Measurements from ENCODE around the gene SLC25A11. TPM values are rescaled to one million over a fixed set of nuclear protein-coding genes. Genes with fewer than 3 reads are reported as not detected.

Gene SLC25A11
- total RNA-seq, 4 donors from 2014 or later: 28.7 to 58.9 (median 46.8) TPM

DNA sequence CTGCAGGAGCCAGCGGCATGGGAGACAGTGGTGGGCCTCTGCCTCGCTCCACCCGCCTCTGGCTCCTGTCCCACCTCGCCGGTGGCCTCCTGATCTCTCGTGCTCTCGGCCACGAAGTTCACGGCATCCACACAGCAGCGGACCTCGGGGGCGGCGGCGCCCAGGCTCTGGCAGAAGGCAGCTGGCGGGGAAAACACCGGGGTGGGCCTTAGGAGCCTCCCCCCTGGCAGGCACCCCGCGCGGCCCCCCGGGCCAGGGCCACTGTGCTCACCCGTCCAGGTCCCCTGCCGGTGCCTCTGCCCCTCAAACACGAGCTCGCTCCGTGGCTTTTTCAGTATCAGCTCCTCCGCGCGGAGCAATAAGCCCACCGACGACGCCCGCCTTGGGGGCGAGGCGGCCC, 40.9 kb downstream of the SLC25A11 start:
- TF ChIP-seq POLR2A (IDR thresholded peaks at IDR 0.05): no peak
- no peak for TF ChIP-seq EP300 (IDR thresholded peaks at IDR 0.05)
- TF ChIP-seq, protein P1, sequence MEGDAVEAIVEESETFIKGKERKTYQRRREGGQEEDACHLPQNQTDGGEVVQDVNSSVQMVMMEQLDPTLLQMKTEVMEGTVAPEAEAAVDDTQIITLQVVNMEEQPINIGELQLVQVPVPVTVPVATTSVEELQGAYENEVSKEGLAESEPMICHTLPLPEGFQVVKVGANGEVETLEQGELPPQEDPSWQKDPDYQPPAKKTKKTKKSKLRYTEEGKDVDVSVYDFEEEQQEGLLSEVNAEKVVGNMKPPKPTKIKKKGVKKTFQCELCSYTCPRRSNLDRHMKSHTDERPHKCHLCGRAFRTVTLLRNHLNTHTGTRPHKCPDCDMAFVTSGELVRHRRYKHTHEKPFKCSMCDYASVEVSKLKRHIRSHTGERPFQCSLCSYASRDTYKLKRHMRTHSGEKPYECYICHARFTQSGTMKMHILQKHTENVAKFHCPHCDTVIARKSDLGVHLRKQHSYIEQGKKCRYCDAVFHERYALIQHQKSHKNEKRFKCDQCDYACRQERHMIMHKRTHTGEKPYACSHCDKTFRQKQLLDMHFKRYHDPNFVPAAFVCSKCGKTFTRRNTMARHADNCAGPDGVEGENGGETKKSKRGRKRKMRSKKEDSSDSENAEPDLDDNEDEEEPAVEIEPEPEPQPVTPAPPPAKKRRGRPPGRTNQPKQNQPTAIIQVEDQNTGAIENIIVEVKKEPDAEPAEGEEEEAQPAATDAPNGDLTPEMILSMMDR (IDR thresholded peaks at IDR 0.05): no peak
- Histone ChIP-seq H3K27me3 (peaks cover 39% of the 10 kb centered on the region), H3K4me1 (peaks cover 0 to 37% (median 11%) of the 10 kb centered on the region in 3 donors), H3K4me3 (peak overlapping the region; percentile 11 to 55), H3K27ac (peak overlapping the region in 1 of 4 donors; percentile 24), H3K36me3 (peaks cover 0 to 38% of the 10 kb centered on the region in 2 donors), H3K9me3 (no peaks in the 10 kb centered on the region)
- WGBS, 2 donors (ENCODE audit: low coverage in 1 of 2): no CpG with 5 or more reads among the region's 34 CpGs
- no peak for ATAC-seq

DNA sequence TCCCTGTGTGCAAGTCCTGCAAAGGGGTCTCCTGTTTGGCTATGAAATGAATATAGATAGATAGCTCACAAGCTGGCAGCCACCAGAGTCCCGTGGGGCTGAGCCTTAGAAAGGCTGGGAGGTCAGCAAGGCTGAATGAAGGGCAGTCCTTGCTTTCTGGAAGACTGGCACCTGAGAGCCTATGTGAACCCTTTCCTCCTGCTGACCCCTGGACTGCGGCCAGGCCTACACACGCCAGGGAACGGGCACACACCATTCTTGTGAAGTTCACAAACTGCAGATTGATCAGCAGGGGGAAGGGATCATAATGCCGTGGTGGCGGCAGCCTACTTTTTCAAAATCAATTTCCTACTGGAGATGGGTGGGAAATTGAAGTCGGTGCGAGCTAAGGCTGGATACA, 41.5 kb downstream of the SLC25A11 start:
- Histone ChIP-seq H3K9me3 (no peaks in the 10 kb centered on the region), H3K27me3 (peaks cover 36% of the 10 kb centered on the region), H3K4me1 (peaks cover 0 to 37% (median 11%) of the 10 kb centered on the region in 3 donors), H3K36me3 (peaks cover 0 to 44% of the 10 kb centered on the region in 2 donors), H3K27ac (no peak overlapping the region), H3K4me3 (no peak overlapping the region)
- WGBS, 2 donors (ENCODE audit: low coverage in 1 of 2): 77 to 94% methylated on average over 2 to 3 of the region's 8 CpGs
- no peak for ATAC-seq
- TF ChIP-seq EP300 (IDR thresholded peaks at IDR 0.05) (no peak), POLR2AphosphoS5 (IDR thresholded peaks at IDR 0.05) (no peak), POLR2A (IDR thresholded peaks at IDR 0.05) (no peak)
- TF ChIP-seq, protein P1 (IDR thresholded peaks at IDR 0.05): no peak

DNA sequence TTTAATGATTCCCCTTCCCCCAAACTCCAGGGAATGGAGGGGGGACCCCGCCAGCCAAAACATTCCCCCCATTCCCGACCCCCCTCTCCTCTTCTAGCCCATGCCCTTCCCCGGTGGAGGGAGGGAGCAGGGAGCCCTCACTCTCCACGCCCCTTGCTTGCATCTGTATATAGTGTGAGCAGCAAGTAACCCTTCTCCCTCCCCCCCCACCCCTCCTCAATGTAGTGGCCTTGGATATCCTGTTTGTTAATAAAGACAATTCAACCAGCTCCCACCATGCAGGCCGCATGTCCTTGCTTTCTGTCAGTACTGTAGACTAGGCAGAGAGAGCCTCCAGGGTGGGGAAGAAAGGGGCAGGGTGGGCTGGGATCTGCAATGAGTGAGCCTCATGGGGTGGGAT, 42.1 kb downstream of the SLC25A11 start:
- WGBS, 2 donors (ENCODE audit: low coverage in 1 of 2): 100% methylated on average over 1 of the region's 5 CpGs; no CpG with 5 or more reads in 1 of the 2 donors

DNA sequence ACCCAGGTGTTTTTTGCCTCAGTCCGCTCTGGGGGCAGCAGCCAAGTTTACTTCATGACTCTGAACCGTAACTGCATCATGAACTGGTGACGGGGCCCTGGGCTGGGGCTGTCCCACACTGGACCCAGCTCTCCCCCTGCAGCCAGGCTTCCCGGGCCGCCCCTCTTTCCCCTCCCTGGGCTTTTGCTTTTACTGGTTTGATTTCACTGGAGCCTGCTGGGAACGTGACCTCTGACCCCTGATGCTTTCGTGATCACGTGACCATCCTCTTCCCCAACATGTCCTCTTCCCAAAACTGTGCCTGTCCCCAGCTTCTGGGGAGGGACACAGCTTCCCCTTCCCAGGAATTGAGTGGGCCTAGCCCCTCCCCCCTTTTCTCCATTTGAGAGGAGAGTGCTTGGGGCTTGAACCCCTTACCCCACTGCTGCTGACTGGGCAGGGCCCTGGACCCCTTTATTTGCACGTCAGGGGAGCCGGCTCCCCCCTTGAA, 42.6 kb downstream of the SLC25A11 start:
- Histone ChIP-seq H3K36me3 (peaks cover 0 to 55% of the 10 kb centered on the region in 2 donors), H3K9me3 (no peaks in the 10 kb centered on the region), H3K4me3 (no peak overlapping the region), H3K4me1 (peaks cover 0 to 35% (median 11%) of the 10 kb centered on the region in 3 donors), H3K27ac (no peak overlapping the region), H3K27me3 (peaks cover 36% of the 10 kb centered on the region)
- TF ChIP-seq POLR2A (IDR thresholded peaks at IDR 0.05): no peak
- TF ChIP-seq, protein P1 (IDR thresholded peaks at IDR 0.05): no peak
- no peak for TF ChIP-seq POLR2AphosphoS5 (IDR thresholded peaks at IDR 0.05)
- TF ChIP-seq EP300 (IDR thresholded peaks at IDR 0.05): no peak
- no peak for ATAC-seq
- 65 to 80% methylated on average over 1 to 8 of the region's 10 CpGs for WGBS, 2 donors (ENCODE audit: low coverage in 1 of 2)

More for the DNA sequence above, 42.1 kb downstream of the SLC25A11 start:
- Histone ChIP-seq H3K36me3 (peaks cover 0 to 50% of the 10 kb centered on the region in 2 donors), H3K4me3 (no peak overlapping the region), H3K4me1 (peaks cover 0 to 37% (median 11%) of the 10 kb centered on the region in 3 donors), H3K9me3 (no peaks in the 10 kb centered on the region), H3K27ac (no peak overlapping the region), H3K27me3 (peaks cover 36% of the 10 kb centered on the region)
- ATAC-seq: no peak
- no peak for TF ChIP-seq POLR2A (IDR thresholded peaks at IDR 0.05)
- TF ChIP-seq EP300 (IDR thresholded peaks at IDR 0.05): no peak
- TF ChIP-seq, protein P1 (IDR thresholded peaks at IDR 0.05): no peak
- no peak for TF ChIP-seq POLR2AphosphoS5 (IDR thresholded peaks at IDR 0.05)

Data from gastroesophageal sphincter (tissue), 4 donors.